Left ventricle myocardium inferior (tissue), 1 donor: ENCODE data around the gene ADAMTS5. TPM values are rescaled to one million over a fixed set of nuclear protein-coding genes. Genes with fewer than 3 reads are reported as not detected.
A peak's percentile ranks its signal among the peaks of the same experiment; 100 is the strongest.

Source experiments
- DNase-seq: peaks from one replicate; pipeline ENCODE4 v3.0.0-alpha.2; 2020
- H3K27ac ChIP-seq: fragments of 200-600 bp; replicated peaks from 2 replicates; pipeline ENCODE4 v1.8.0; 2021
- H3K27me3 ChIP-seq: fragments of 200-600 bp; 2 replicates; pipeline ENCODE4 v1.8.0; 2021; ENCODE audit warnings: low read depth
- H3K36me3 ChIP-seq: fragments of 200-600 bp; 2 replicates; pipeline ENCODE4 v1.8.0; 2021
- H3K4me1 ChIP-seq: fragments of 200-600 bp; 2 replicates; pipeline ENCODE4 v1.8.0; 2021
- H3K4me3 ChIP-seq: fragments of 200-600 bp; 2 replicates; pipeline ENCODE4 v1.8.0; 2021; ENCODE audit warnings: mild to moderate bottlenecking, moderate library complexity
- H3K9me3 ChIP-seq: fragments of 200-600 bp; replicated peaks from 2 replicates; pipeline ENCODE4 v1.8.0; 2021
- CTCF ChIP-seq: fragments of 200-600 bp; IDR thresholded peaks from 2 replicates; pipeline ENCODE4 v1.8.0; 2021; ENCODE audit warnings: antibody characterized with exemption, mild to moderate bottlenecking, borderline replicate concordance
- intact Hi-C: fragments of 100-400 bp; cut with micrococcal nuclease; formaldehyde crosslinking; loops from one replicate; pipeline ENCODE4 v1.11.0; 2022
- total RNA-seq: library from RNA; stranded (reverse); fragmentation: NEBNext Ultra II Directional; extraction: Animal tissue kit (Norgen Biotek cat#: 25700); gene quantifications from one replicate; pipeline ENCODE4 v1.2.1, GENCODE V29; 2021
- donor health status: DM: no; HTN: yes; CAD: no; lungs with severe emphysema.

Gene ADAMTS5
- total RNA-seq, 1 donor from 2014 or later: 3.0 TPM

- Histone ChIP-seq H3K27me3 (no peaks in the 10 kb centered on the region), H3K27ac (no peak overlapping the region), H3K36me3 (no peaks in the 10 kb centered on the region), H3K9me3 (no peaks in the 10 kb centered on the region), H3K4me3 (no peak overlapping the region), H3K4me1 (peaks cover 4% of the 10 kb centered on the region)
- intact Hi-C loops: no loop called here
- no peak for TF ChIP-seq CTCF
- DNase-seq: no peak
Measured at GRCh38 chr21:26888931-26889330, 78.0 kb downstream of the ADAMTS5 start.

GRCh38 chr21:26888256-26888655 is 78.6 kb downstream of the ADAMTS5 start:
- H3K4me3 ChIP-seq: no peak overlapping the region
- H3K27me3 ChIP-seq: no peaks in the 10 kb centered on the region
- TF ChIP-seq CTCF: no peak
- H3K36me3 ChIP-seq: no peaks in the 10 kb centered on the region
- H3K4me1 ChIP-seq: peaks cover 4% of the 10 kb centered on the region
- no peak for DNase-seq
- no peak overlapping the region for H3K27ac ChIP-seq
- intact Hi-C loops: no loop called here
- no peaks in the 10 kb centered on the region for H3K9me3 ChIP-seq

- Histone ChIP-seq H3K4me1 (peaks cover 4% of the 10 kb centered on the region), H3K4me3 (no peak overlapping the region), H3K36me3 (no peaks in the 10 kb centered on the region), H3K27me3 (no peaks in the 10 kb centered on the region), H3K27ac (no peak overlapping the region), H3K9me3 (no peaks in the 10 kb centered on the region)
- TF ChIP-seq CTCF: no peak
- no peak for DNase-seq
- intact Hi-C loops: no loop called here
Measured at GRCh38 chr21:26887251-26887650, 79.6 kb downstream of the ADAMTS5 start.

GRCh38 chr21:26884436-26884835 is 82.5 kb downstream of the ADAMTS5 start:
- DNase-seq: no peak
- TF ChIP-seq CTCF: no peak
- H3K9me3 ChIP-seq: no peaks in the 10 kb centered on the region
- no peaks in the 10 kb centered on the region for H3K36me3 ChIP-seq
- no peaks in the 10 kb centered on the region for H3K27me3 ChIP-seq
- H3K4me1 ChIP-seq: peaks cover 4% of the 10 kb centered on the region
- H3K4me3 ChIP-seq: no peak overlapping the region
- H3K27ac ChIP-seq: no peak overlapping the region
- intact Hi-C loops: no loop called here

- Histone ChIP-seq H3K27me3 (no peaks in the 10 kb centered on the region), H3K27ac (peak overlapping the region; percentile 36), H3K4me1 (peaks cover 4% of the 10 kb centered on the region), H3K4me3 (no peak overlapping the region), H3K9me3 (no peaks in the 10 kb centered on the region), H3K36me3 (no peaks in the 10 kb centered on the region)
- no peak for TF ChIP-seq CTCF
- no peak for DNase-seq
- intact Hi-C loops: no loop called here
Measured at GRCh38 chr21:26883768-26884167, 83.1 kb downstream of the ADAMTS5 start.
